HG03571 (cell line): ENCODE results near the gene ZBTB20.

Experiments
- ATAC-seq: cut with Tn5 transposase; IDR thresholded peaks from one replicate; pipeline ENCODE4 v1.9.1; 2021; ENCODE audit not compliant: unreplicated experiment

The ZBTB20 gene

GRCh38 chr3:114552527-114552812, 594.6 kb downstream of the ZBTB20 start:
- no peak for ATAC-seq

- ATAC-seq = no peak
Observed at GRCh38 chr3:114551770-114552526, 595.1 kb downstream of the ZBTB20 start.

DNA sequence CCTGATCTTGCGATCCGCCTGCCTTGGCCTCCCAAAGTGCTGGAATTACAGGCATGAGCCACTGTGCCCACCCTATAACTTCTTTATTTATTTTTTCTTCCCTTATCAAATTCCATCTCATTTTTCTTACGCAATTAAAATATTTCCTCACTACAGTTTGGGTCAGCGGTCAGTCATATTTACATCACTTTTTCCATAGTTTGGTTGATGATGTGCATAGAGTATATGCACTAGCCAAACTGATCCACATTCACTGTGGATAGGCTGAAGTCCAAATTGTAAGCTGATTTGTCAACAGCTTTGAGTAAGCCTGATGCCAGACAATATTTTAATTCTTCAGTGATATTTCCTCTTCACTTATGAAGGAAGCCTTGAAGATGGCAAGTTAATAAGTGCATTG, 596.9 kb downstream of the ZBTB20 start:
- ATAC-seq = no peak

DNA sequence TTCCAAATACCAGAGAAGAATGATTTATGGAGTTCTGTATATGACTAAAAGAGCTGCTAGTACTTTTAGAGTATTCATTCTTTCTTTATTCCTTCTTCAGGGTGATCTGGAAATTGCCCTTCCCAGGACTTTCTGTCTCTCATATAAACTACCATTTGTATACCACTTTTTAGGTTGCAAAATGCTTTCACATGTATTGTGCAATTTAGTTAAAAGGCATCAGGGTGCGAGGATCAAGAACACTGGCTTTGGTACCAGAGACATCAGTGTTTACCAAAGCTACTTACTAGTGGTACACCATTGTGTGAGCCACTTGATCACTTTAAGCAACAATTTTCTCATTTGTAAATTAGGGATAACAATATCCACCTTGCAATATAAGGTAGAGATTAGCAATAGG, 601.9 kb downstream of the ZBTB20 start:
- no peak for ATAC-seq

DNA sequence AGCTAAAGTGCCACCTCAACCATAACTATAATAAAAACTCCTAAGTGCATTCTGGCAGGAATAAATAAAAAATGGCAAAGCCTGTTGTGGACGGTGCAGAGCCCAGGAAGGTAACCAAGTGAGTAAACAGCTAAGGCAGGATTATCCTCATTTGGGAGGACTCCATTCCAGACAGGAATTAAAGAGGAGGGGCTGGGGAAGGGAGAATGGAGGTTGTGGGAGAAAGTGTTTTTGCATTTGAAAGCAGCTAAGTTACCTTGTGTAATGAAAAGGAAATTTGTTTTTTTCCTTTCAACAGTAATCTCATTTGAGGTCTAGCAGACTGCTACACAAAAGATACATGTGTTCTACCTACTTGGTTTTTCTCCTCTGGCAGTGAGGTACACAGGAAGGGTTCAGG, 604.7 kb downstream of the ZBTB20 start:
- no peak for ATAC-seq

DNA sequence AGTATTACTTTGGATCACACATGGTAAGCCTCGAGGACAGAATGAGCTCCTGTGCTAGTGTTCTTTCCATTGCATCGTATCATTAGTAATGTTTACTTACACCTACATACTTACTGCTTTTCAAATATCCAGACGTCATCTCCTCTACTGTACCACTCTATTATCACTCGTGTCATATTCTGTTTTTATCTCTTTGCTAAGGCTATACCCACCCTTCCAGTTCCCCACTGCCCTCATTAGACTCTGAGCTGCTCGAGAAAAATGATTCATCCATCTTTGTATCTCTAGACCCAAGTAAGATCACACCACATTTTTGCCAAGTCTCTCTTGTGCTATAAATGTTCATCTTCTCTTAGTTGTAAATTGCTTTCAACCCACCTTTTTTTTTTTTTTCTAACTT, 607.6 kb downstream of the ZBTB20 start:
- no peak for ATAC-seq

GRCh38 chr3:114538211-114538610, 608.9 kb downstream of the ZBTB20 start:
- no peak for ATAC-seq

GRCh38 chr3:114528517-114528916, 618.6 kb downstream of the ZBTB20 start:
- no peak for ATAC-seq

DNA sequence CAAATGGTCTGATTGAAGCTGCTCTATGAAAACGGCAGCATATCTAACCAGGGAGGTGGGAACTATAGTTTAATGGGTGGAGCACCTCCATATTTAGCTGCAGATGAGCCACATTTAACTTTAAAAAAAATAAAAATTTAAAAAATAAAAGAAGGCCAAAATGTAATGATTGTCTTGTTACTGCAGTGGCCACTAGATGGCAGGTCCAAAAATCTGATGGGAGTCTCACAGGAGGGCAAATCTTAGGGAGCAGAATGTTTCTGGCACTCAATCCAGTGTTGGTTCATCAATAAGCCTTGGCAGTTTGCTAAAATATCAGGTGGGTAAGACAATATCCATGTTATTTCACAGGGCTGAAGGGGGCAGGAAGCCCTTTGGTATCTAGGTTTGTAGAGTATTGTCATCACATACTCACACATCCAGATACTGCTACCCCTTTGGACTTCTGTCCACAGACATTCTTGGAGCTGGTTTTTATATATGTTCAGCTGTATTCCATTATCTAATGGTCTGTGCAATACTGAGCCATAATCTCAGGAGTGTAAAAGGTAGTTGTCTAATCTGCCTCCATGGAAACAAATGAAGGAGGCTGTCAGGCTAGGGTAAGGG, 619.9 kb downstream of the ZBTB20 start:
- ATAC-seq = no peak

DNA sequence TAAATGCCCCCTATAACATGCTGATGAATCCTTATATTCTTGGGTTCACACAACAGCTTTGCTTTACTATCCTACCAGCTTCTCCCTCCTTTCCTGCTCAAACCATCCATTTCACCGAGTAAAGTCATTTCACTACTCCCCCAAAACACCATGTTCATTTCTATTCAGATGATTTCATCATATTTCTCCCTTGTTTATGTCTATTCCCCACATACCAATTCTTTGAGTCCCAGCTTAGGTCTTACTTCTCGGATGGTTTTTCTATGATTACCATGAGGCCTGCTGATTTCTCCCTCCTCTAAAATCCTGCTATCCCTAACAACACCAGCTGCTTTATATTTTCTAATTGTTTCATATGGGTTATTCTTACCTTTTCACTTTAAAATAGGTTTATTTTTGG, 621.8 kb downstream of the ZBTB20 start:
- no peak for ATAC-seq

DNA sequence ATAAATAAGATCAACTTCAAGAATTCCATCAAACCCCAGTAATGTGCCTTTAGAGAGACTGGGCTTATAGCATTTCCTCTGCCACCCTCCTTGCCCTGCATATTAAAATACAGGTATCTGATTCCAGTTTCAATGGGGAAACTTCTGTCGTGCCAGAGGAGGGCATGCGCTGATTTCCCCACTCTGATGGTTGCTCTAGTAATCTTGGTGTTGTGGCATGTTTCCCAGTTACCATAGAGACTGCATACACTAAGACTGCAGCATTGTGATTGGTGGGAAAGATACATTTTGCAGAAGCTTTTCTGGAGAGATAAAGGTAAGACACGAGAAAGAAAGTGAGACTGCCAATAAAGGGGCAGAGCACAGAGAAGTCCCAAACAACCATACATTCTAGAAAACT, 627.7 kb downstream of the ZBTB20 start:
- peak; percentile 70 for ATAC-seq

- no peak for ATAC-seq
Observed at GRCh38 chr3:114518206-114518808, 628.8 kb downstream of the ZBTB20 start.

GRCh38 chr3:114510201-114510600, 636.9 kb downstream of the ZBTB20 start:
- ATAC-seq = no peak

- ATAC-seq = no peak
Observed at GRCh38 chr3:114509756-114510155, 637.3 kb downstream of the ZBTB20 start.

GRCh38 chr3:114508976-114509375, 638.1 kb downstream of the ZBTB20 start:
- ATAC-seq = no peak

- no peak for ATAC-seq
Observed at GRCh38 chr3:114508208-114508607, 638.9 kb downstream of the ZBTB20 start.

DNA sequence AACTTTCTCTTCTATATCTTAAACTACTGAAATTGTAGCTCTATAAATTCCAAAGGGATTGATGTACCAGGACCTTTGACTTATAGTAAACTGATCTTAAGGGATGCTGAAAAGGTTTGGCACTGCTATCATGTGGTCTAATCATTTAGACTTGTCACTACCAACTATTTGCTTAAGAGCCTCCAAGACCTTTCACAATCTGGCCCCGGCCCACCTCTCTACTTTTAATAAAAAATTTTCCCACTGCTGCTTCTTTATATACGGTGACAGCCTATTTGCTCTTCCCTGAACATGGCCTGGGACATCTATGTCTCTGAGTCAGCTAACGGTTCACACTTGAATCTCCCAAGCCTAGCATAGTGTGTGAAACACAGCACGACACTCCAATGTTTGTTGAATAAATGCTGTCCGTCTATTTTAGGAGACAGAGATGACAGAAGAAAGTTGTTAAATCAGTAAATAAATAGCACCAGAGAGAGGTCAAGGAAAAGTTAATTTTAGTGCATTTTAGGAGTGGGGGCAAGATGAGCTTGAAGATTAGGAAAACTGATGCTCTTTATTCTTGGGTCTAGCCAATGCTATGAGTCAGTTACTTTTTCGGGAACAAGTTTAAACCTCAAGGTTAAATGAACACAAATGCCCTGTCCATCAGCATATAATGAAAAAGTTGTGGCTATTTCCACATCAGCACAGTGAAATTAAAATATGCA, 640.3 kb downstream of the ZBTB20 start:
- no peak for ATAC-seq

GRCh38 chr3:114504941-114505628, 642.0 kb downstream of the ZBTB20 start:
- no peak for ATAC-seq

GRCh38 chr3:114502204-114502603, 644.9 kb downstream of the ZBTB20 start:
- no peak for ATAC-seq

GRCh38 chr3:114499976-114500375, 647.1 kb downstream of the ZBTB20 start:
- no peak for ATAC-seq
